Keratinocyte (primary cell): ENCODE data around the gene TBP. TPM values are rescaled to one million over a fixed set of nuclear protein-coding genes. Genes with fewer than 3 reads are reported as not detected.

Experiments
- DNase-seq: peaks from one replicate; pipeline ENCODE4 v3.0.0-alpha.2; 2011; ENCODE audit warnings: low read depth, missing footprints, low spot score
- FAIRE-seq: peaks from 2 replicates; lab custom pipeline; 2011; peaks lifted over from hg19 to GRCh38; lab: Jason Lieb, UNC
- H2AFZ ChIP-seq: 2 replicates; pipeline ENCODE4 v1.6.0; 2012; ENCODE audit warnings: low read length, control low read depth, inconsistent platforms; ENCODE audit not compliant: control insufficient read depth
- H3K27ac ChIP-seq: 2 replicates; pipeline ENCODE4 v1.5.1; 2011; ENCODE audit warnings: low read length; ENCODE audit not compliant: control insufficient read depth, insufficient read depth
- H3K27me3 ChIP-seq: 3 replicates; pipeline ENCODE4 v1.6.0; 2011; ENCODE audit warnings: low read length; ENCODE audit not compliant: control insufficient read depth, insufficient read depth; ENCODE audit errors: extremely low read depth
- H3K36me3 ChIP-seq, 2 experiments: 2 replicates in 1 of 2; 3 replicates in 1 of 2; pipeline ENCODE4 v1.5.1; 2011; ENCODE audit warnings: low read length in 2 of 2, mild to moderate bottlenecking in 1 of 2; ENCODE audit not compliant: control insufficient read depth in 2 of 2, insufficient read depth in 2 of 2; ENCODE audit errors: extremely low read depth in 1 of 2
- H3K4me1 ChIP-seq: 3 replicates; pipeline ENCODE4 v1.5.1; 2011; ENCODE audit warnings: low read length; ENCODE audit not compliant: control insufficient read depth, insufficient read depth; ENCODE audit errors: extremely low read depth
- H3K4me2 ChIP-seq: 3 replicates; pipeline ENCODE4 v1.6.0; 2011; ENCODE audit warnings: low read depth, low read length; ENCODE audit not compliant: control insufficient read depth, insufficient read depth; ENCODE audit errors: extremely low read depth
- H3K4me3 ChIP-seq, 3 experiments: fragments of 200-600 bp in 1 of 3; sonication (generic) in 1 of 3; 2 replicates in 2 of 3; 3 replicates in 1 of 3; pipeline ENCODE4 v1.5.1; 2011 to 2016; ENCODE audit warnings: low read length in 3 of 3, mild to moderate bottlenecking in 3 of 3, control low read depth in 2 of 3, inconsistent platforms in 1 of 3, low read depth in 1 of 3, mixed read lengths in 1 of 3, mixed run types in 1 of 3, moderate library complexity in 1 of 3; ENCODE audit not compliant: control insufficient read depth in 2 of 3, insufficient read depth in 2 of 3; ENCODE audit errors: extremely low read depth in 1 of 3
- H3K79me2 ChIP-seq: 2 replicates; pipeline ENCODE4 v1.6.0; 2012; ENCODE audit warnings: low read length; ENCODE audit not compliant: control insufficient read depth, insufficient read depth
- H3K9ac ChIP-seq: 3 replicates; pipeline ENCODE4 v1.6.0; 2011; ENCODE audit warnings: low read length; ENCODE audit not compliant: control insufficient read depth, insufficient read depth; ENCODE audit errors: extremely low read depth
- H3K9me1 ChIP-seq: 3 replicates; pipeline ENCODE4 v1.6.0; 2011; ENCODE audit warnings: low read length; ENCODE audit not compliant: control insufficient read depth, insufficient read depth; ENCODE audit errors: extremely low read depth
- H3K9me3 ChIP-seq: 2 replicates; pipeline ENCODE4 v1.5.1; 2012; ENCODE audit warnings: low read depth, low read length; ENCODE audit not compliant: control insufficient read depth
- H4K20me1 ChIP-seq: 3 replicates; pipeline ENCODE4 v1.6.0; 2011; ENCODE audit warnings: low read length; ENCODE audit not compliant: control insufficient read depth, insufficient read depth; ENCODE audit errors: extremely low read depth
- CTCF ChIP-seq, 3 experiments: IDR thresholded peaks in 1 of 3; conservative IDR thresholded peaks in 1 of 3; optimal IDR thresholded peaks in 1 of 3; 2 replicates in 2 of 3; 3 replicates in 1 of 3; pipeline versions ENCODE3 to v1.5.1; 2011; ENCODE audit warnings: low read length in 3 of 3, mild to moderate bottlenecking in 3 of 3, moderate library complexity in 2 of 3, control low read depth in 1 of 3, inconsistent platforms in 1 of 3; ENCODE audit not compliant: insufficient read depth in 2 of 3; ENCODE audit errors: extremely low read depth in 1 of 3
- EZH2 ChIP-seq: IDR thresholded peaks from one replicate; pipeline ENCODE4 v1.6.1; 2012; ENCODE audit warnings: inconsistent platforms, mild to moderate bottlenecking, low read length, moderate library complexity
- dilution Hi-C: fragments of 300-500 bp; cut with MboI; formaldehyde crosslinking; loops from one replicate; pipeline ENCODE4 v1.7.0; 2020; ENCODE audit warnings: low sequenced_read_pairs; ENCODE audit not compliant: extremely low pct_ligation_motif_present
- polyA plus RNA-seq, 5 experiments: library from polyadenylated mRNA; depleted of rRNA in 3 of 5; stranded (reverse) in 3 of 5; stranded (forward) in 1 of 5; unstranded in 1 of 5; fragments of >200 nt; gene quantifications; 1 replicate in 1 of 5; 2 replicates in 3 of 5; 3 replicates in 1 of 5; pipeline versions ENCODE4 v1.2.1 to v1.2.3, GENCODE V29; 2011 to 2012; ENCODE audit warnings: missing spikeins in 2 of 5, low read depth in 1 of 5, low replicate concordance in 1 of 5

The TBP gene
- polyA plus RNA-seq, 1 donor (not counting 4 experiments of a cell fraction or from before 2014, with no cell fraction given): 17.3 TPM

DNA sequence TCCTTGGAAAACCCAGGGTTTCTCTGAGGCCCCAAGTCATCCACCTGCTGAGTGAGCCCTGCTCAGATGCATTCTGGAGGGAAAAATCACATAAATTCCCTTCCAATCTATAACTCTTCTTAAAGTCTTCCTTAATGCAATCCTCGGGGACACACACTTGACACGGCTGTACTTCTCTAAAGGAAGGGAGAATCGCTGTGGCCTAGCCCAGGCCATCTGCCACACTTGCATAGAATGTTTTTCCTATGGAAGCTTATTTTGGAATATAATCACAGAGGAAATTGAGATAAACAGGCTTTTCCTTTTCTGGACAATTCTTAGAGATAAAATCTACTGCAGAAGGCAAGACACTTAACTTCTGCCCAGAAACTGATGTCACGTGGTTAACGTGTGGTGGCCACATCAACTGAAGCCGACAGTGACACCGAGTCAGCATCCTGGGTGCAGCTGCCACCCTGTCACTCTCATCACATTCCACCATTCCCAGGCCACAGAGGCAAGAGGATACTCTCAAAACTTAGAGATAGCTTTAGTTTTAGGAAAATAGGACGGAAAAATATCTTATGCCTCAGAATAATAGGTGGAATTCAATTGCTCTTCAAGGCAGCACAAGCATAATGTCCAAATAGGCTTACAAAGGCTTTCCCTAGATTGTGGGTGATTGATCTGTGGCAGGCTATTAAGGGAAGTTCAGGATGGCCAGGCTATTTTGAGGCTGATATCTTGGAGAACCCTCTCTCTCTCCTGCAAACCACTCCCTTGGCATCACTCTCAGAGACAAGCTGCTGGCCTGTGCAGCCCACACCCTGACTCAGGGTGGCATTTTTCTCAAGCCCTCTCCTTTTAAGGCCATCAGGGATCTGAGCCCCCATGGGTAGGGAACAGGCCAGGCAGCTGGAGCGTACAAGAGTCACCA lies 30.7 kb upstream of the TBP start:
- no peaks in the 10 kb centered on the region for H4K20me1 ChIP-seq
- H2AFZ ChIP-seq: no peak overlapping the region
- H3K9me1 ChIP-seq: no peaks in the 10 kb centered on the region
- H3K4me2 ChIP-seq: no peak overlapping the region
- H3K9ac ChIP-seq: no peak overlapping the region
- H3K79me2 ChIP-seq: no peaks in the 10 kb centered on the region
- DNase-seq (no peak), FAIRE-seq (no peak)
- no peaks in the 10 kb centered on the region for H3K4me1 ChIP-seq
- H3K9me3 ChIP-seq: no peaks in the 10 kb centered on the region
- dilution Hi-C loops: no loop called here
- no peak overlapping the region for H3K4me3 ChIP-seq
- no peak overlapping the region for H3K27ac ChIP-seq
- TF ChIP-seq EZH2 (no peak), CTCF (optimal IDR thresholded peaks at IDR 0.05 in 1 of 3, IDR thresholded peaks at IDR 0.05 in 1 of 3, conservative IDR thresholded peaks at IDR 0.05 in 1 of 3; ENCODE audit: extremely low read depth in 1 of 3, insufficient read depth in 2 of 3, low read length in 3 of 3) (no peak)
- H3K27me3 ChIP-seq: no peaks in the 10 kb centered on the region
- H3K36me3 ChIP-seq: no peaks in the 10 kb centered on the region

- Histone ChIP-seq H3K4me3 (no peak overlapping the region), H3K27me3 (no peaks in the 10 kb centered on the region), H3K4me1 (no peaks in the 10 kb centered on the region), H3K9me1 (no peaks in the 10 kb centered on the region), H3K4me2 (no peak overlapping the region), H3K27ac (no peak overlapping the region), H3K9ac (no peak overlapping the region), H3K79me2 (no peaks in the 10 kb centered on the region), H4K20me1 (no peaks in the 10 kb centered on the region), H2AFZ (no peak overlapping the region), H3K9me3 (no peaks in the 10 kb centered on the region), H3K36me3 (no peaks in the 10 kb centered on the region)
- no peak for FAIRE-seq
- no peak for TF ChIP-seq EZH2
- DNase-seq: no peak
- dilution Hi-C loops: no loop called here
Measured at GRCh38 chr6:170524172-170524502, 30.0 kb upstream of the TBP start.
